ENCODE results near the gene IER2.

Gene IER2

DNA sequence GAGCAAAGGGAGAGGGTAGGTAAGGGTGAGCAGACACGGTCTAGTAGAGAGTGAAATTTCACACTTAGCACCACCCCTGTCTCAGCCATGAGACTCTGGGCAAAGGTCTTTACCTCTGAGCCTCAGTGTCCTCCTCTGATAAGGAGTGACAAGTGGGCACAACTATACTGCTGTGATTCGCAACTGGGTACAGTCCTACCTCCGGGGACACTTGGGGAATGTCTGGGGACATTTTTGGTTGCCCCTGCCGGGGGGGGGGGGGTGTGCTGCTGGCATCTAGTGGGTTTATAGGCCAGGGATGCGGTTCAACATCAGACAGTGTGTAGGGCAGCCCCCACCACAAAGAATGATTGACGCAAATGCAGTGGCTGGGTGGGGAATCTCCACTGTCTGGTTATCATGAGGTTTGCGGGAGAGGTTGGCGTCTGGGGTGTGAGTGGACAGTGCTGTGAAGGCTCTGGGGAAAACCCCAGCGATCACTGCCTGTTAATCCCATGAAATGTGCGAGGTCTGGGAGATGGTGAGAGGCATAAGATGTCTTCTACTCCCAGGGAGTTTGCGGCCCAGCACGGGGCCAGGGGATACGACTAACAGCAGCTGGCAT, 27.8 kb upstream of the IER2 start:
- no peaks in the 10 kb centered on the region for H3K36me3 ChIP-seq (ENCODE audit: control insufficient read depth, insufficient read depth, low read length)
- H3K4me1 ChIP-seq: peaks cover 8% of the 10 kb centered on the region
- TF ChIP-seq, protein P1, sequence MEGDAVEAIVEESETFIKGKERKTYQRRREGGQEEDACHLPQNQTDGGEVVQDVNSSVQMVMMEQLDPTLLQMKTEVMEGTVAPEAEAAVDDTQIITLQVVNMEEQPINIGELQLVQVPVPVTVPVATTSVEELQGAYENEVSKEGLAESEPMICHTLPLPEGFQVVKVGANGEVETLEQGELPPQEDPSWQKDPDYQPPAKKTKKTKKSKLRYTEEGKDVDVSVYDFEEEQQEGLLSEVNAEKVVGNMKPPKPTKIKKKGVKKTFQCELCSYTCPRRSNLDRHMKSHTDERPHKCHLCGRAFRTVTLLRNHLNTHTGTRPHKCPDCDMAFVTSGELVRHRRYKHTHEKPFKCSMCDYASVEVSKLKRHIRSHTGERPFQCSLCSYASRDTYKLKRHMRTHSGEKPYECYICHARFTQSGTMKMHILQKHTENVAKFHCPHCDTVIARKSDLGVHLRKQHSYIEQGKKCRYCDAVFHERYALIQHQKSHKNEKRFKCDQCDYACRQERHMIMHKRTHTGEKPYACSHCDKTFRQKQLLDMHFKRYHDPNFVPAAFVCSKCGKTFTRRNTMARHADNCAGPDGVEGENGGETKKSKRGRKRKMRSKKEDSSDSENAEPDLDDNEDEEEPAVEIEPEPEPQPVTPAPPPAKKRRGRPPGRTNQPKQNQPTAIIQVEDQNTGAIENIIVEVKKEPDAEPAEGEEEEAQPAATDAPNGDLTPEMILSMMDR (IDR thresholded peaks at IDR 0.05): no peak
- no peaks in the 10 kb centered on the region for H3K9me3 ChIP-seq (ENCODE audit: control insufficient read depth, low read length)
- no peak overlapping the region for H3K27ac ChIP-seq
- H3K9ac ChIP-seq: no peak overlapping the region
- no peak overlapping the region for H3K4me2 ChIP-seq (ENCODE audit: low read length)
- H3K27me3 ChIP-seq (ENCODE audit: control insufficient read depth, insufficient read depth, low read length): no peaks in the 10 kb centered on the region
- no peak overlapping the region for H3K4me3 ChIP-seq (ENCODE audit: low read depth, low read length)
- peaks cover 28% of the 10 kb centered on the region for H3K79me2 ChIP-seq
- H2AFZ ChIP-seq: no peak overlapping the region

DNA sequence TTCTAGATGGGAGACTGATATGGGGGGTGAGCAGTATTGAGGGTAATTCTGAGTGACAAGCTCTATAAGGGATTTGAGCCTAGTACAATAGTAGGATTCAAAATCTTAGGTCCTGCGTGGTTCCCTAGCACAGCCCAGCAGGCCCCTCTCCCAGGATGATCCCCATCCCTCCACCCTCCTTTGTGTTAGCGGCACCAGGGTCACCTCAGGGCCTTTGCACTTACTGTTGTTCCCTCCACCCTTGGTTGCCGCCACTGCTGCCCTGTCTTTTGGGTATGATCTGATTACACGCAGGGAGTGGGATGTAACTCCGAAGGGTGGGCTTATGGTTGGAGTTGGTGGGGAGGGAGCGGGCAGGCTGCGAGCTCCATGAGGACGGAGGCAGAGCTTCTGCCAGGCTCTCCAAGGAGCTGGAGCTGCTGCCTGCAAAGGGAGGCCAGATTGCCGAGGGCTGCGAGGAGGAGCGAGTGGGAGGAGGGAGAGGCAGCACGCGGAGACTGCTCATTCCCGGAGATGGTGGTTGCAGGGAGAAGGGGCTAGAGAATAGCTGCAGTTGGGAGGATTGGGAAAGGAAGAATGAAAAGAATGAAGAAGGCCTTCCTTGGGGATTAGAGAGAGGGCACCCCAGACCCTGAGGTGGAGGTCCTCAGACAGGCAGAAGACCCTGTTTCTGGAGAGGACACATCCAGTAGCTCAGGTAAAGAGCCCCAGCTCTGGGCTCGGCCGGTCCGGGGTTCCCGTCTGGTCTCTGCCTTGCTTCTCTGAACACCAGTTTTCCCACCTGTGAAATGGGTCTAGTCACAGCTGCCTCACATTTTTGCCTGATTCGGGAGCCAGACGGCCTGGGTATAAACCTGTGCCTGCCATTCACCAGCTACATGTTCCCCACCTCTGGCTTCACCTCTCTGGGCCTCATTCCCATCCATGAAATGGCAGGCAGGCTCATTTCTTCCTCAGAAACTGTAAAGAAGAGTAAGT, 26.9 kb upstream of the IER2 start:
- no peaks in the 10 kb centered on the region for H3K9me3 ChIP-seq (ENCODE audit: control insufficient read depth, low read length)
- no peak overlapping the region for H2AFZ ChIP-seq
- no peak overlapping the region for H3K27ac ChIP-seq
- H3K4me3 ChIP-seq (ENCODE audit: low read depth, low read length): no peak overlapping the region
- no peak overlapping the region for H3K4me2 ChIP-seq (ENCODE audit: low read length)
- peaks cover 31% of the 10 kb centered on the region for H3K79me2 ChIP-seq
- TF ChIP-seq, protein P1 (IDR thresholded peaks at IDR 0.05): no peak
- peaks cover 8% of the 10 kb centered on the region for H3K4me1 ChIP-seq
- no peaks in the 10 kb centered on the region for H3K27me3 ChIP-seq (ENCODE audit: control insufficient read depth, insufficient read depth, low read length)
- no peaks in the 10 kb centered on the region for H3K36me3 ChIP-seq (ENCODE audit: control insufficient read depth, insufficient read depth, low read length)
- H3K9ac ChIP-seq: no peak overlapping the region

DNA sequence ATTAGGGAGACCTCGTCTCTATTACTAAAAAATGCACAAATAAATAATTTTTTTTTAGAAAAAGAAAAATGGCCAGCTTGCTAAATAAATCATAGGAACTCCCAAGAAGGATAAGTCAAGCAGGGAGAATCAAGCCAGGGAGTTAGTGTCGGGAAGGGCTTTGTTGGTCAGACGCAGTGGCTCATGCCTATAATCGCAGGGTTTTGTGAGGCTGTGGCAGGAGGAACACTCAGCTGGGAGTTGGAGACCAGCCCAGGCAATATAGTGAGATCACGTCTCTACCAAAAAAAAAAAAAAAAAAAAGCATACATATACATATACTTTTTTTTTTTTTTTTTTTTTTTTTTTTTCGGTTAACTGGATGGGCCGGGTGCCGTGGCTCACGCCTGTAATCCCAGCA, 23.2 kb upstream of the IER2 start:
- H3K4me1 ChIP-seq: no peaks in the 10 kb centered on the region
- no peaks in the 10 kb centered on the region for H3K36me3 ChIP-seq (ENCODE audit: control insufficient read depth, insufficient read depth, low read length)
- TF ChIP-seq, protein P1 (IDR thresholded peaks at IDR 0.05): no peak
- no peak overlapping the region for H3K4me2 ChIP-seq (ENCODE audit: low read length)
- no peak overlapping the region for H3K9ac ChIP-seq
- H3K27ac ChIP-seq: no peak overlapping the region
- no peaks in the 10 kb centered on the region for H3K9me3 ChIP-seq (ENCODE audit: control insufficient read depth, low read length)
- no peak overlapping the region for H2AFZ ChIP-seq
- H3K79me2 ChIP-seq: peaks cover 28% of the 10 kb centered on the region
- H3K4me3 ChIP-seq (ENCODE audit: low read depth, low read length): no peak overlapping the region
- H3K27me3 ChIP-seq (ENCODE audit: control insufficient read depth, insufficient read depth, low read length): no peaks in the 10 kb centered on the region

DNA sequence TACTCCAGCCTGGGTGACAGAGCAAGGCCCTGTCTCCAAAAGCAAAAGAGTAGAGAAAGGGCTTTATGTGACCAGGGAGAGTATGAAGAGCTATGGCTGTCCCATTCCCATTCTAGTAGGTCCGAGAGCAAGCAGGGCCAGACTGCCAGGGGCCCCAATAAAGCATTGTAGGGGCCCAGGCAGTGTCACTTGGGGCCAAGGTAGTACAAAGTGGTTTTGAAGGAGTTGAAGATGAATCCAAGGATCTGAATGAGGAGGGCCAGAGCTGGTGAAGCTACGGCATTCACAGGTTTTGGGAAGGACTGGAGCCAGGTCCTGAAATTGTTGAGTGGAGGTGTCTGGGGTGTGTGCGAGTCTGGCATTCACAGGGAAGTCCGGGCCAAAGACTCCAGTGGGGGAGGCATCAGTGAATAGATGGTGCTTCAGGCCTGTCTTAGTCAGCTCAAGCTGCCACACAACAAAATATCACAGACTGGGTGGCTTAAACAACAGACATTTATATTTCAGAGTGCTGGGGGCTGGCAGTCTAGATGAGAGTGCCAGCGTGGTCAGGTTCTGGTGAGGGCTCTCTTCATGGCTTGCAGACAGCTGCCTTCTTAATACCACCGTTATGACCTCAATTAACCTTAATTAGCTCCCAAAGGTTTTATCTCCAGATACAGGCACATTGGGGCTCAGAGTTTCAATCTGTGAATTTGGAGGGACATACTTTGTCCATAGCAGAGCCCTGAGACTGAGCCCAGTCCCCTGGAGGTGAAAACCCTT, 22.2 kb upstream of the IER2 start:
- no peak overlapping the region for H3K27ac ChIP-seq
- H3K79me2 ChIP-seq: peaks cover 28% of the 10 kb centered on the region
- H3K4me1 ChIP-seq: no peaks in the 10 kb centered on the region
- no peaks in the 10 kb centered on the region for H3K27me3 ChIP-seq (ENCODE audit: control insufficient read depth, insufficient read depth, low read length)
- no peak overlapping the region for H3K4me2 ChIP-seq (ENCODE audit: low read length)
- TF ChIP-seq, protein P1 (IDR thresholded peaks at IDR 0.05): no peak
- H3K36me3 ChIP-seq (ENCODE audit: control insufficient read depth, insufficient read depth, low read length): no peaks in the 10 kb centered on the region
- H3K4me3 ChIP-seq (ENCODE audit: low read depth, low read length): no peak overlapping the region
- H3K9me3 ChIP-seq (ENCODE audit: control insufficient read depth, low read length): no peaks in the 10 kb centered on the region
- H2AFZ ChIP-seq: no peak overlapping the region
- H3K9ac ChIP-seq: no peak overlapping the region

Data from parathyroid adenoma (tissue), 2 donors.